ENCODE results near the gene CBX4. TPM values are rescaled to one million over a fixed set of nuclear protein-coding genes. Genes with fewer than 3 reads are reported as not detected.

The CBX4 gene
- total RNA-seq, 1 donor from 2014 or later, result 39.6 TPM

- H3K27me3 Mint-ChIP-seq, result peaks cover 59% of the 10 kb centered on the region
- peak overlapping the region; percentile 82 for H3K4me3 Mint-ChIP-seq
- no peak for DNase-seq (ENCODE audit: extremely low spot score, unreplicated experiment)
- TF ChIP-seq CTCF (conservative IDR thresholded peaks at IDR 0.05), result no peak
- H3K4me1 Mint-ChIP-seq (ENCODE audit: unreplicated experiment), result peaks cover 6% of the 10 kb centered on the region
- peak overlapping the region; percentile 84 for H3K27ac Mint-ChIP-seq
- H3K36me3 Mint-ChIP-seq, result no peaks in the 10 kb centered on the region
- H3K9me3 Mint-ChIP-seq, result no peaks in the 10 kb centered on the region
Observed at GRCh38 chr17:79811868-79812352, 27.3 kb downstream of the CBX4 start.

GRCh38 chr17:79811011-79811867 lies 28.0 kb downstream of the CBX4 start:
- H3K4me1 Mint-ChIP-seq (ENCODE audit: unreplicated experiment), result peaks cover 6% of the 10 kb centered on the region
- H3K36me3 Mint-ChIP-seq, result no peaks in the 10 kb centered on the region
- DNase-seq (ENCODE audit: extremely low spot score, unreplicated experiment), result no peak
- TF ChIP-seq CTCF (conservative IDR thresholded peaks at IDR 0.05), result peak; percentile 75
- peak overlapping the region; percentile 87 for H3K4me3 Mint-ChIP-seq
- peaks cover 59% of the 10 kb centered on the region for H3K27me3 Mint-ChIP-seq
- H3K9me3 Mint-ChIP-seq, result no peaks in the 10 kb centered on the region
- H3K27ac Mint-ChIP-seq, result peak overlapping the region; percentile 89

GRCh38 chr17:79810130-79811010 lies 28.9 kb downstream of the CBX4 start:
- Mint-ChIP-seq H3K27me3 (peaks cover 63% of the 10 kb centered on the region), H3K4me3 (peak overlapping the region; percentile 87), H3K27ac (peak overlapping the region; percentile 89), H3K4me1 (ENCODE audit: unreplicated experiment) (peaks cover 11% of the 10 kb centered on the region), H3K9me3 (no peaks in the 10 kb centered on the region), H3K36me3 (no peaks in the 10 kb centered on the region)
- TF ChIP-seq CTCF (conservative IDR thresholded peaks at IDR 0.05), result no peak
- peak; percentile 90 for DNase-seq (ENCODE audit: extremely low spot score, unreplicated experiment)

- Mint-ChIP-seq H3K4me1 (ENCODE audit: unreplicated experiment) (peaks cover 19% of the 10 kb centered on the region), H3K27me3 (peaks cover 70% of the 10 kb centered on the region), H3K27ac (peak overlapping the region; percentile 85), H3K4me3 (peak overlapping the region; percentile 81), H3K36me3 (peaks cover under 1% of the 10 kb centered on the region), H3K9me3 (no peaks in the 10 kb centered on the region)
- no peak for TF ChIP-seq CTCF (conservative IDR thresholded peaks at IDR 0.05)
- DNase-seq (ENCODE audit: extremely low spot score, unreplicated experiment), result no peak
Observed at GRCh38 chr17:79809530-79810129, 29.6 kb downstream of the CBX4 start.

- Mint-ChIP-seq H3K4me3 (peak overlapping the region; percentile 78), H3K27ac (peak overlapping the region; percentile 85), H3K27me3 (peaks cover 69% of the 10 kb centered on the region), H3K36me3 (peaks cover 4% of the 10 kb centered on the region), H3K4me1 (ENCODE audit: unreplicated experiment) (peaks cover 23% of the 10 kb centered on the region), H3K9me3 (no peaks in the 10 kb centered on the region)
- no peak for TF ChIP-seq CTCF (conservative IDR thresholded peaks at IDR 0.05)
- DNase-seq (ENCODE audit: extremely low spot score, unreplicated experiment), result no peak
Observed at GRCh38 chr17:79808763-79809529, 30.3 kb downstream of the CBX4 start.

All from type B pancreatic cell (in vitro differentiated cells).